Measurements from ENCODE around the gene MCFD2.

Gene MCFD2

DNA sequence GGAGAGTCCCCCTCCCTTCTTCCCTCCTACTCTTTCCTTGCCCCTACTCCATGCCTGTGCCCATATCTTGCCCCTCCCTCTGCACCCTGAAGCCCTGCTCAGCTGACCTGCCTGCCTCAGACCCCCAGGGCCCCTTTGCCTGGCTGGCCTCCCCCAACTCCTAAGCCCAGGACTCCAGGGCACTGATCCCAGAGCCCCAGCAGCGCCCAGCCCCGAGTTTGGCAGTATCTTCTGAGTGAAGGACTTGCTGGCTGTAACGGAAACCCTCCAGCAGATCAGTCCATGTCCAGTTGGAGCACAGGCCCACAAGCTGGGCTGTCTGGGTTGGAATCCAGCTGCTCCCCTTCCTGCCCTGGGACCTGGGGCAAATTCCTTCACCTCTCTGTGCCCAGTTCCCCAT, 46.0 kb downstream of the MCFD2 start:
- DNase-seq (ENCODE audit: extremely low read depth, low read depth) = no peak
- TF ChIP-seq, protein P1, sequence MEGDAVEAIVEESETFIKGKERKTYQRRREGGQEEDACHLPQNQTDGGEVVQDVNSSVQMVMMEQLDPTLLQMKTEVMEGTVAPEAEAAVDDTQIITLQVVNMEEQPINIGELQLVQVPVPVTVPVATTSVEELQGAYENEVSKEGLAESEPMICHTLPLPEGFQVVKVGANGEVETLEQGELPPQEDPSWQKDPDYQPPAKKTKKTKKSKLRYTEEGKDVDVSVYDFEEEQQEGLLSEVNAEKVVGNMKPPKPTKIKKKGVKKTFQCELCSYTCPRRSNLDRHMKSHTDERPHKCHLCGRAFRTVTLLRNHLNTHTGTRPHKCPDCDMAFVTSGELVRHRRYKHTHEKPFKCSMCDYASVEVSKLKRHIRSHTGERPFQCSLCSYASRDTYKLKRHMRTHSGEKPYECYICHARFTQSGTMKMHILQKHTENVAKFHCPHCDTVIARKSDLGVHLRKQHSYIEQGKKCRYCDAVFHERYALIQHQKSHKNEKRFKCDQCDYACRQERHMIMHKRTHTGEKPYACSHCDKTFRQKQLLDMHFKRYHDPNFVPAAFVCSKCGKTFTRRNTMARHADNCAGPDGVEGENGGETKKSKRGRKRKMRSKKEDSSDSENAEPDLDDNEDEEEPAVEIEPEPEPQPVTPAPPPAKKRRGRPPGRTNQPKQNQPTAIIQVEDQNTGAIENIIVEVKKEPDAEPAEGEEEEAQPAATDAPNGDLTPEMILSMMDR (IDR thresholded peaks at IDR 0.05; ENCODE audit: low read depth, low read length) = no peak

DNA sequence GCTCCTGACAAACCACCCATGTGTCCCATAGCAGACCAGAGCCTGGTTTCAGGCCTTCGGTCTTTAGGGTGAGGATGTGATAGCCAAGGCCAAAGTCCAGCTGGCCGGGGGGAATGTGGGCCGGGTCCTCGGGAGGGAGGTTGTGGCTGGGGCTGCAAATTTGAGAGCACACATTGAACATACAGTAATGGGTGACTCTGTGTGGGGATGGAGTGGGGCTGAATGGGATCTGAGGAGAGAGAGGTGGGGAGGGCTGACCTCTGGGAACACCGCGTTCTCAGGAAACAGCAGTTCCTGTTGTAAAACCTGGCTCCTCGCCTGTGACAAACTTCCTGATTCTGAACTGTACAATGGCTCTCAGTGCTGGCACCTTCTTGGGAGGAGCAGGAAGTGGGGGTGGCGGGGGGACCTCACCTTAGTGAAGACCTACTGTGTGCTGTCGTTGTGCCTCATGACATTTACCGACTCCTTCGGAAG, 48.8 kb downstream of the MCFD2 start:
- TF ChIP-seq, protein P1 (IDR thresholded peaks at IDR 0.05; ENCODE audit: low read depth, low read length) = no peak
- no peak for DNase-seq (ENCODE audit: extremely low read depth, low read depth)

DNA sequence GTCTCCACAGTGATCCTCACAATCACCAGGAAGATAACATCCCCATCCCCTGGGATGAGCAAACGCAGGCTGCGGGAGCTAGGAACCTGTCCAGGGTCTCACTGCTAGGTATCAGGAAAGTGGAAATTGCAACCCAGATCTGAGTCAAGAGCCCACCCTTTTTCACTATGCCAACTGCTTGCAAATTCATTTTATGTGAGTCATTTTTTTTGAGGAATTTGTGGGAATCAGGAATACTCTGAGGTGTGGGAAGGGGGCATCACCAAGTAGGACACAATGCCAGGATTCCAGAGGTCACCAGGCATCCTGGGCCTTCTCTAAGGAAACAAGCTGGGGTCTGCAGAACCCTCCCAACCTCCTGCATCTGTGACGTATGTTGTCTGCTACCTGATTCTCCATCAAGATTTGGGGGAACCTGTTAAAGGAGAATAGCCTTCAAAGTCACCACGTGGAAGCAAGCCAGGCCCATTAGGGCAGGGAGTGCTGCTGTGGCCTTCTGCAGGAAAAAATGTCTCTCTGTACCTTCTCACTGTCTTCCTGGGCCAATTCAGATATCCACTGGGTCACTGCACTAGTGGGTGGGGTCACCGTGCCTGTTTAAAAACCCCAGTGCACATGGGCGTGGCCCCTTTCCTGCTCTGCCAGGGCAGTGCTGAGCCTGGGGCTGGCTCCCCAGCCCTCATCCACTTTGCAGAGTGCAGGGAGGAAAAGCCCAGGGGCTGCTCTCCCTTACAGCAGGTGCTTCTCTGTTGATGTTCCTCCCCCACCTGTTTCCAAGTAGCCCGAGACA, 50.2 kb downstream of the MCFD2 start:
- no peak for DNase-seq (ENCODE audit: extremely low read depth, low read depth)
- TF ChIP-seq, protein P1 (IDR thresholded peaks at IDR 0.05; ENCODE audit: low read depth, low read length) = no peak

DNA sequence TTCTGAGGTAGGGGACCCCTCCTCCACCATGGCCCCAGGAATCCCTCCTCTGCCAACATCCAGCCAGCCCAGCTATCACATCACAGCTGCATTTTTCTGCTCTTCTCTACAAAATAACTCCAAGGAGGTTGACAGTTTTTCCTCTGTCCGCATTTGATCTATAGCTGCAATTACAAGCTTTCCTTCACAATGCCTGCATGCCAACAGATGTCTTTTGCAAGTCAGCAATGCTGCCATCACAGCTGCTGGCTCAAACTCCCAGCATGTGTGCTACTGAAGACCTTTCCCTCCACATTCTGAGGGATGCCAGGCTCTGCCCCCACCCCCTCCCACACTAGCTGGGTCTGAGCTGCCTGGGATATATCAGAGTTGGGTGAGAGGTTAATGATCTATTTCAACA, 51.7 kb downstream of the MCFD2 start:
- no peak for DNase-seq (ENCODE audit: extremely low read depth, low read depth)
- TF ChIP-seq, protein P1 (IDR thresholded peaks at IDR 0.05; ENCODE audit: low read depth, low read length) = no peak

DNA sequence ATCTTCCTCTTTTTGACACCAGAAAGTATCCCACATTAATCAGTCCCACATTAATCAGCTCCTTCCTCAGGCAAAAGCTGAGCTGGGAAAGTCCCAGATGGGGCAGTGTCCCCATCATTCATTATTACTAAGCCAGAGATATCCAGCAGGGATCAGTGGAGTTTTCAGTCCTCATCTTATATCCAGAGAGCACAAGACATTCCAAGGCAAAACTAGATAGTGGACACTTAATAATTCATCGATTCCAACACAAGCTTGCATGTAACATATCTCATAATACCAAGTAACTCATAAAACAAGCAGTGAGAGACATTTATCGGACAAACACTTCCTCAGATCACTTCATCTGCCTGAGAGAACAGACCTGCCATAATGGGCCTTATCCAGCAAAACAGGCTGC, 53.1 kb downstream of the MCFD2 start:
- TF ChIP-seq, protein P1 (IDR thresholded peaks at IDR 0.05; ENCODE audit: low read depth, low read length) = no peak
- DNase-seq (ENCODE audit: extremely low read depth, low read depth) = no peak

DNA sequence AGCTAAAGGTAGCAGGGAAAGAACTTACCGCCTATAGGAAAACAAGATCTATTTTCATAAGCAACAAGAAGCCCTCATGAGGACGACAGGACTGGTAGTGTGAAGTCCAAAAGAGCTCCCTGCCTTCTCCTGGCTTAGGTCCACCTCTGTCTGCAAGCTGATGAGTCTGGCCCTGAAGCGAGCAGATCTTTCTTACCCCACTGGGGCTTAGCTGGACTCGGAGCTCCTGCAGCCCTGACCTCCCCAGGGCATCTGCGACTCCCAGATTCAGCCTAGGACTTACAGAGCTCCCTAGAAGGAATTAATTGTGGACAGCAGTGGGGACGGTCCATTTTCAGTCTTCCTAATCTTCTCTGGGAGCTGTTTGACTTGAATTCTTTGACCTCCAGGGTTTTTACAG, 53.7 kb downstream of the MCFD2 start:
- TF ChIP-seq, protein P1 (IDR thresholded peaks at IDR 0.05; ENCODE audit: low read depth, low read length) = no peak
- DNase-seq (ENCODE audit: extremely low read depth, low read depth) = no peak

DNA sequence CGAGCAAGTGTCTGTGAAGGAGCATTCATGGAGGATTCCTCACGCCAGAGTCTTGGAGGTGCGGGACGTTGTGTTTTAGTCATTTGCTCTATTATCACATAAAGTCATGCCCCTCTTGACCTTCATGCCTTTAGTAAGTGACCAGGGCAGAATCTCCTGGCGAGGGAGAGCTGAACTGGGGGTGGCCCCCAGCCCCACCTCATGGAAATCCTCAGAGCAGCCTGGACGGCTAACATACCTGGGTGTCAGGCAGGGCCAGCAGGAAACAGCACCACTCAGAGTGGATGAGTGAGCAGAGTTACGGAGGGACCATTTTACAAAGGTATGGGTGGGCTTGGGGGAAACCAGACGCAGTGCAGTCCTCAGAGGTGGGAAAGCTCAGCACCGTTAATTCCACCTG, 56.1 kb downstream of the MCFD2 start:
- no peak for DNase-seq (ENCODE audit: extremely low read depth, low read depth)
- TF ChIP-seq, protein P1 (IDR thresholded peaks at IDR 0.05; ENCODE audit: low read depth, low read length) = no peak

Data from AG09319 (cell line).